GM19099 (cell line): ENCODE results near the gene CSNK2A1.

Experiments used
- POLR2A ChIP-seq: IDR thresholded peaks from 3 replicates; pipeline ENCODE4 v1.6.1; 2011; ENCODE audit warnings: low read depth; ENCODE audit not compliant: insufficient read length; ENCODE audit errors: extremely low read depth

Gene CSNK2A1

GRCh38 chr20:543369-544152 lies at the start of gene CSNK2A1:
CSNK2A1 (minus strand) TSS chr20:543790; CDS start chr20:508551, 35,239 bp downstream.
- TF ChIP-seq POLR2A = peak; percentile 91

DNA sequence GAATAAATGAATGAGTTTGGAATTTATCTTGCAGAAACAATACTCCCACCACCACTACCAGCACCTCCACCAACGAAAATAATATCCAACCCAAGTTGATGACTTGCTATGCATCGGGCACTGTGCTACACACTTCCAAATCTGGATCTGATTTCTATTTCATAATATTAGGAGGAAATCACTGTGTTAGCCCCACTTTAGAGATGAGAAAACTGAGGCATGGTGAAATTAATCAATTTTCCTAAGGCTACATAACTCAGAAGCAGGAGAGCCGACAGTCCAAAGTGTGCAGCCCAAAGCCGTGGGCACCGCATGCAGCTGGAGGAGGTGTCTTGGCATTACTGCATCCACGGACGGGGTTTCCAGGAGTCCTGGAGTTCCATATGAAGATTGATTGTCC lies 48.9 kb upstream of the CSNK2A1 start:
- no peak for TF ChIP-seq POLR2A

- no peak for TF ChIP-seq POLR2A
Observed at GRCh38 chr20:591941-592340, 48.4 kb upstream of the CSNK2A1 start.

DNA sequence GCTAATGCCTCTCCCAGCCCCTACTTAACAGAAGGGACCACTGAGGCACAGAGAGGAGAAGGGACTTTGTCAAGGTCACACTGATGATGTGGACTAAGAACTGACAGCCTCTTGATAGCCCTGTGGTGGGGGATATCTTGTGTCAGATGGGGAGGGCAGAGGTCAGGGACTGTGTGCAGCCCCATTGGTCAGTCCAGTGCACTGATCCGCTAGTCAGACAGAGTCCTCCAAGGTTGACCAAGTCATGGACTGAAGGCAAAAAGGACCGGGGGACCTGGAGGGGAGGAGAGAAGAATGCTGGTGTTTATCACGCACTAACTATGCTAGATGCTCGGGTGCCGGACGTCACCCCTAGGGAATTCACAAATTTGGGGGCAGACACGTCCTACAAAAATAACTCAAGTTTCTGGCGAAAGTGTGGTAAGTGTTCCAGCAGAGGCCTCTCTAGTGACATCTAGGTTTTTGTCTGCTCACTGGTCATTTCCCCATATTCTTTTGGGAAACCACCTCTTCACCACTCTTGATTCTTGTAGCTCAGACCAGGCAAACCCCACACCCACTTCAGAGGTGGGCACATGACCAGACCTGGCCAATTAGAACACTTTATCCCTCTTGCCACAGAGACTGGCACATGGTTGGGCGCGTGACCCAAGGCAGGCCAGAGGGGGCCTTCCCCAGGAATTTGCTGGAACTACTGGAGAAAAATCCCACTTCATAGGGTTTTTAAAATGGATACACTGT lies 45.5 kb upstream of the CSNK2A1 start:
- TF ChIP-seq POLR2A = no peak

GRCh38 chr20:588476-588875 lies 44.9 kb upstream of the CSNK2A1 start:
- TF ChIP-seq POLR2A = no peak

GRCh38 chr20:584971-585301 lies 41.3 kb upstream of the CSNK2A1 start:
- TF ChIP-seq POLR2A = no peak

GRCh38 chr20:584161-584970 lies 40.8 kb upstream of the CSNK2A1 start:
- TF ChIP-seq POLR2A = no peak

DNA sequence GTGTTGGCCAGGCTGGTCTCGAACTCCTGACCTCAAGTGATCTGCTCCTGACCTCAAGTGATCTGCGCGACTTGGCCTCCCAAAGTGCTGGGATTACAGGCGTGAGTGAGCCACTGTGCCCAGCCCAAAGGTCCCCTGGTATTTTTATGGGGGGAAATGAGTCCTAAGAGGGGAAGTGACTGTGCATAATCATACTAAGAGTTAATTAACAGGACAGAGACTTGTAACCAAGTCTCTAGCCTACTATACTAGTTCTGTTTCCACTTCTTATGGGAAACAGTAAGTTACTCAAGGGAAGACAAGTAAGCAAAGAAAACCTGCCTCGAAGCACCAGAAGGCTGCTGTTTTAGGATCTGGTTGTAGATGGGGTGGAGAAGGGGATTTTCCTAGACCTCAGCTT lies 38.6 kb upstream of the CSNK2A1 start:
- no peak for TF ChIP-seq POLR2A

- TF ChIP-seq POLR2A = no peak
Observed at GRCh38 chr20:577167-577791, 33.7 kb upstream of the CSNK2A1 start.

DNA sequence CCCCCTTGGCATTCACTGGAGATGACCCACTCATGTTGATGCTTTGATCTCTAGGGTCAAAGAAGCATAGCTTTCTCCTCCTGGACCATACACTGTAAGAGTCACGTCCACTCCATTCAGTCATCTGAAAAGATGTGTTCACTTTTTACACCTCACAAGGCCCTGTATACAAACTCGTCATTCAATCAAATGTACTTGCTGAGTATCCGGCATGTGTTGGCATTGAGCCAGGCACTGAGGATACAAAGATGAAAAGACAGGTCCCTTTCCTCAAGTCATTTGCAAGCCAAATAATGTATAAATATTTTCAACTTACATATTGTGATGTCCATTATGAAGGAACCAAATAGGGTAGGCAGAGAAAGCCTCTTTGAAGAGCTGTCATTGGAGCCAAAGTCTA lies 32.6 kb upstream of the CSNK2A1 start:
- TF ChIP-seq POLR2A = no peak

GRCh38 chr20:575230-575629 lies 31.6 kb upstream of the CSNK2A1 start:
- no peak for TF ChIP-seq POLR2A

DNA sequence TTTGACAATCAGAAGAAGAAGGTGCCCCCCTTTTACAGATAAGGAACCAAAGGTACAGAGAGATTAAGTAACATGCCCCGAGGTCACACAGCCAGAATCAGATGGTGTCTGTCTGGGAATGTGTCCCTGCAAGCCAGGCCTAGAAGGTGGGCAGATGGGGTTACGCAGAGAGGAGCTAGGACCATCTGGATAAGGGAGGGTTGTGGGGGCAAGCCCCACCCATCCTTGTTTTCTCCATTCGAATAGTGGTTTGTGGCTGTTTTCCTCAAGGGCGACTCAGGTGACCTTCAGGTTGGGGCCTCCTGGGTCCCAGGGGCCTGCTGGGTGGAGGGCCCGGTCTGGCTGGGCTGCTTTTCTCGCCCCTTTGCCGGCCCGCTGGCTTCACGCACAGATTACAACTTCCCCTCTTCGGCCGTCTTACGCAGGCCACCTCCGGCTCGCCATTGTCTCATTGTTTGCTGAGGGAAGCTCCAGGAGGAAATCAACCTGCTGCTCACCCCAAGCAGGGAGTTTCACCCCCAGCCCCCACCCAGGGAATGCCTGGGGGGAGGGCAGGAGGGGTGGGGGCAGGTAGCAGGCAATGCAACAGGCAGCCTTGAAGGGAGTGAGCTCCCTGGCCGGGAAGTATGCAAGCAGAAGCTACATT lies 30.8 kb upstream of the CSNK2A1 start:
- TF ChIP-seq POLR2A = no peak

- no peak for TF ChIP-seq POLR2A
Observed at GRCh38 chr20:573414-574296, 30.1 kb upstream of the CSNK2A1 start.

DNA sequence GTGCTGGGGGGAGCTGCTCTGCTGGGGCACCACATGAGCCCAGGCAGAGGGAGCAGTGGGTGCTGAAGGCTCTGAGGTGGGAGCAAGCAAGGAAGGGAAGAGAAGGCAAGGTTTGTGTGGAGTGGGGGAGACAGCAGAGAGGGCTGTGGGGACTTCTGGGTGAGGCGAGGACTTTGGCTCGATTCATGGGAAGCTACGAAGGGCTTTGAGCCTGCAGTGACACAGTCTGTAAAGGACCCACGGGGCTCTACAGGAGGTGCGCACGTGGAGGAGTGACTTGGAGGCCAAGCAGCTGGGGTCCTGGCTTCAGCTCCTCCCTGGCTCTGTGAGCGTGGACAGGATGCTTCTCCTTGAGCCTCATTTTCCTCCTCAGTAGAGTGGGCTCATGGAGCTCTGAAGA lies 29.1 kb upstream of the CSNK2A1 start:
- no peak for TF ChIP-seq POLR2A

DNA sequence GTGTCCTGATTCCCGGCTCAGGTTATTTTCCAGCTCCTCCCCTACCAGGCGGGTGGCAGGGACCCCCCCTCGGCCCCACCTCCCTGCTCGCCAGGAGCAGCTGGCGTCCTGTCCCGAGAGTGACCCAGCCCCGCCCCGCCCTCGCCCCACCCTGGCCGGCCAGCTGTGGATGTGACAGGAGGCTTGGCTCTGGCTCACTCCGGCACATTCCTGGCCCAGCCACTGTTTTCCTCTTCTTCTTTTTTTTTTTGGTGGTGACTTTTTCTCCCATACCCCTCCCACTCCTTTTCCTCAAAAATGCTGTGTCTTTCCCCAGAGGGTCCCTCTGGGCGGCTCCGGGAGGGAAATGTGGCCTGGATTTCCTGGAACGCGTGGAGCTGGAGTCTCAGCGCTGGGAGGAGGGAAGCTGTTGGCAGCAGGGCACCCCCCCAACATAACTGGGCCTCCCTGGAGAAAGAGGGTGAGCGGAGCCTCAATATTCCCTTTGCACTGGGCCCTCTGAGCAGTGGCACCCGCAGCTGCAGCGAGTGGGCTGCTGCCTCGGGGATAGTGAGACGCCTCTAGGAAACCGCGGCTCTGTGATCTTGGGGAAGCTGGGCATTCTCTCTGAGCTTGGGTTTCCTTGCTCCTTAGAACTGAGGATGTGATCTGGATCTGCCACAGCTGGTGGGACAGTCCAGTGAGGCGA lies 28.3 kb upstream of the CSNK2A1 start:
- TF ChIP-seq POLR2A = no peak
